ENCODE results near the gene ABLIM2.

Gene ABLIM2

GRCh38 chr4:8028884-8029568 is 129.6 kb downstream of the ABLIM2 start:
- no peak for DNase-seq (ENCODE audit: low read depth)

DNA sequence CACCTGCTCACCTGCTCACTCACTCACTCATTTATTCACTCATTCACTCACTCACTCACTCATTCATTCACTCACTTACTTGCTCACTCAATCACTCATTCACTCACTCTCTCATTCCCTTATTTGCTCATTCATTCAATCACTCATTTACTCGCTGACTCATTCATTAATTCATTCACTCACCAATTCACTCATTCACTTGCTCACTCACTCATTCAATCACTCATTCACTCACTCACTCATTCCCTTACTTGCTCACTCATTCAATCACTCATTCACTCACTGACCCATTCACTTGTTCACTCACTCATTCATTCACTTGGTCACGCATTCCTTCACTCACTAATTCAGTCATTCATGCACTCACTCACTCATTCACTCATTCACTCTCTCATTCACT is 130.2 kb downstream of the ABLIM2 start:
- DNase-seq (ENCODE audit: low read depth): no peak

GRCh38 chr4:8026453-8026852 is 132.2 kb downstream of the ABLIM2 start:
- no peak for DNase-seq (ENCODE audit: low read depth)

DNA sequence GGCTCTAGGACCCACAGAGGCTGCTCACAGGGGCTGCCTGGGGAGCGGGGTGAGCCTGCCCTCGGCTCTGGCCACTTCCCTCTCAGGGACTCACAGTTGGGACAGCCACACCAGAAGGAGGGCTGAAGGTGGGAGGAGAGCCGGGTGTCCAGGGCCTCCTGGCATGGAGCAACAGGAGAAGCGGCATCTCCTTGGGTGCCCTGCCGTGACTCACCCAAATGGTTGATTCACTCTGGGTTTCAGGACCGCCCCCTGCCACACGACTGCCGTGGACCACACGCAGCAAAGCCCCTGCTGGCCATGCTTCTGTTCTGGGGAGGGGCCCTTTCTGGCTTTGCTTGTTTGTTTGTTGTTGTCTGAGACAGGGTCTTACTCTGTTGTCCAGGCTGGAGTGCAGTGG is 132.9 kb downstream of the ABLIM2 start:
- no peak for DNase-seq (ENCODE audit: low read depth)

GRCh38 chr4:8024073-8024786 is 134.4 kb downstream of the ABLIM2 start:
- DNase-seq (ENCODE audit: low read depth): no peak

DNA sequence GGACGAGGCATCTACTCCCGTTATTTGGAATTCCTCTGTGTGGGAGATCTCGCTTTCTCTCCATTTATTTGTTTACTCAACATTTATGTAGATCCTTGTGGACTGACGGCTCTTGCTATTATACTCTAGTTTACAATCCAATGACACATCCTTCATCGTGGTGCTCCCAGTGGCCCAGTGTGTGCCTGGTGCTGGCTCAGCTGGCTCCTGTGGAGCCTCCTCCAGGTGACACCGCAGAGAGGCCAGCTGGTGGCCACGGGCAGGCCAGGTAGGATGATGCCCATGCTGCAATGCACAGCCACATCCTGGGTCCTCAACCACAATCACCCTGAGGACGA is 134.9 kb downstream of the ABLIM2 start:
- DNase-seq (ENCODE audit: low read depth): no peak

DNA sequence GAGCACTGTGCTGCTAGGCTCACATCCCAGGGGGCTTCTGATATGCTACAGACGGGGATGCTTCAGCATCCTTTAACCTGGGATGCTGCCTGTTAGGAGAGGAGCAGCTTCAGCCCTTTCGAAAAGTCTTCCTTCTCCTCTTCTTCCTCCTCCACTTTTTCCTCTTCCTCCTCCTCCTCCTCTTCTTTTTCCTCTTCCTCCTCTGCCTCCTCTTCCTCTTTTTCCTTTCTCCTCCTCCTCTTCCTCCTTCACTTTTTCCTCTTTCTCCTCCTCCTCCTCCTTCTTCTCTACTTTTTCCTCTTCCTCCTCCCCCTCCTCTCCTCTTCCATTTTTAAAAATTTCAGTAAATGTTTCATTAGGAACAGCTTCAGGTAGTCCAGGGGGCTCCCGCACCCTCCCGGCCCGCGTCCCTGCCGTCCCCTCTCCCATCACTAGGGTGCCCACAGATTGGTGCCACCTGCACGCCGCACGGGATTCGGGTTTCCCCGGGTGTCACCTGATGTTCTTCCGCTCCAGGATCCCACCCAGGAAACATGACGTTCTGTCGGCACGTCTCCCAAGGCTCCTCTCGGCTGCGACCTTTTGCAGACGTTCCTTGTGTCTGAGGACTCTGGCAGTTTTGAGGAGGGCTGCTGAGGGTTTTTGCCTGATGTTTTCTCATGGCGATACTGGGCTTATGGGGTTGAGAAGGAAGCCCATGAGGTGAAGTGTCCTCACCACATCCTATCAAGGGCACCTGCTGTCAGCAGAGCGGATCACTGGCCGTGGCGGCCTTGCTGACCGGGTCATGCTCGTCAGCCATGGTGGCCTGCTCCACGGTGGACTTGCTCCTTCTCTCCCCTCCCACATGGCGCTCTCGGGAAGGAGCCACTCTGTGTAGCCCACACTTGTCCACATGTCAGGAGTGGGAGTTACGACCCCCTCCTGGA is 135.6 kb downstream of the ABLIM2 start:
- DNase-seq (ENCODE audit: low read depth): no peak

GRCh38 chr4:8021796-8022195 is 136.8 kb downstream of the ABLIM2 start:
- DNase-seq (ENCODE audit: low read depth): no peak

- no peak for DNase-seq (ENCODE audit: low read depth)
These were observed 138.9 kb downstream of the ABLIM2 start for GRCh38 chr4:8019396-8020365.

DNA sequence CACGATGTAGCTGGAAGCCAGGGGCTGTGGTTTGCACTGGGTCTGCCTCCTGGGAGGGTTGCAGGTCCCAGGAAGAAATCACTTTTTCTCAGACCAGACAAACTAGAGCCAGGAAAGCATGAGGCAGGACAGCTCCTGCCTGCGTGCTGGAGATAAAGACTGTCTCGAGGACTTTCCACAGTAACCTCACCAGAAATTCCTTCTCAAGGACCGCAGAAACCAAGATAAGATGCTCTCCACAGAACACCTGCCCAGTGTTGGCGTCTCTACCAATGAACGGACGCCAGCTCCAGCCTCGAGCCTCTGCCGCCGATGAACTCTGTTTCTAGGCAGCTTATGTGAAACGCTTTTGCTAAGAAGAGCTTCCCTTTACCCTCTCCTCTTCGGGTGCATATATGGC is 142.1 kb downstream of the ABLIM2 start:
- DNase-seq (ENCODE audit: low read depth): no peak

GRCh38 chr4:8015512-8015911 is 143.1 kb downstream of the ABLIM2 start:
- no peak for DNase-seq (ENCODE audit: low read depth)

- DNase-seq (ENCODE audit: low read depth): no peak
These were observed 144.5 kb downstream of the ABLIM2 start for GRCh38 chr4:8013976-8014726.

- DNase-seq (ENCODE audit: low read depth): no peak
These were observed 146.1 kb downstream of the ABLIM2 start for GRCh38 chr4:8012517-8012916.

- no peak for DNase-seq (ENCODE audit: low read depth)
These were observed 148.0 kb downstream of the ABLIM2 start for GRCh38 chr4:8010618-8011017.

GRCh38 chr4:8009710-8010511 is 148.7 kb downstream of the ABLIM2 start:
- no peak for DNase-seq (ENCODE audit: low read depth)

- no peak for DNase-seq (ENCODE audit: low read depth)
These were observed 149.5 kb downstream of the ABLIM2 start for GRCh38 chr4:8009097-8009496.

- DNase-seq (ENCODE audit: low read depth): no peak
These were observed 150.2 kb downstream of the ABLIM2 start for GRCh38 chr4:8008391-8008790.

- no peak for DNase-seq (ENCODE audit: low read depth)
These were observed 151.0 kb downstream of the ABLIM2 start for GRCh38 chr4:8007581-8007980.

GRCh38 chr4:8006471-8006870 is 152.1 kb downstream of the ABLIM2 start:
- DNase-seq (ENCODE audit: low read depth): no peak

GRCh38 chr4:8005814-8006215 is 152.8 kb downstream of the ABLIM2 start:
- DNase-seq (ENCODE audit: low read depth): no peak
